NCI-H1048 (cell line): ENCODE data around the gene CCDC9.
A peak's percentile ranks its signal among the peaks of the same experiment; 100 is the strongest.
"Not testable (repeated sequence)": the region's sequence is repeated elsewhere in the genome, so short reads cannot be mapped to it uniquely, and the experiment has no call there.

Experiments
- DNase-seq: peaks from one replicate; lab custom pipeline; 2025; lab: John Stamatoyannopoulos, UW

The CCDC9 gene

DNA sequence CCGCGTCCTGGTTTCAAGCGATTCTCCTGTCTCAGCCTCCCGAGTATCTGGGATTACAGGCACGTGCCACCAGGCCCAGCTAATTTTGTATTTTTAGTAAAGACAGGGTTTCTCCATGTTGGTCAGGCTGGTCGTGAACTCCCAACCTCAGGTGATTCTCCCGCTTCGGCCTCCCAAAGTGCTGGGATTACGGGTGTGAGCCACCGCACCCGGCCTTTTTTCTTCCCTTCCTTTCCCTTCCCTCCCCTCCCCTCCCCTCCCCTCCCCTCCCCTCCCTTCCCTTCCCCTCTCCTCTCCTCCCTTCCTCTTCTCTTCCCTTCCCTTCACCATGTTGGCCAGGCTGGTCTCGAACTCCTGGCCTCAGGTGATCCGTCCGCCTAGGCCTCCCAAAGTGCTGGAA is 44.5 kb downstream of the CCDC9 start:
- not testable (repeated sequence) for DNase-seq

DNA sequence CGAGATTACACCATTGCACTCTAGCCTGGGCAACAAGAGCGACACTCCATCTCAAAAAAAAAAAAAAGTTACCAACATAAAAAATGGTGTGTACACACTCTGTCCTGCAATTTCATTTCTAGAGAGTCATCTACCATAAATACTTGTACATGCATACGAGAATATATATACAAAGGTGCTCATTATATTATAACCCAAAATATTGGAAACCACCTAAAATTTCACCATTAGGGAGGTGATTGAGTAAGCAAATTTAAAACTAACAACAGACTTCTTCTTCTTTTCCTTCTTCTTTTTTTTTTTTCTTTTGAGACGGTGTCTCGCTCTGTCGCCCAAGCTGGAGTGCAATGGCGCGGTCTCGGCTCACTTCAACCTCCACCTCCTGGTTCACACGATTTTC is 45.9 kb downstream of the CCDC9 start:
- no peak for DNase-seq

DNA sequence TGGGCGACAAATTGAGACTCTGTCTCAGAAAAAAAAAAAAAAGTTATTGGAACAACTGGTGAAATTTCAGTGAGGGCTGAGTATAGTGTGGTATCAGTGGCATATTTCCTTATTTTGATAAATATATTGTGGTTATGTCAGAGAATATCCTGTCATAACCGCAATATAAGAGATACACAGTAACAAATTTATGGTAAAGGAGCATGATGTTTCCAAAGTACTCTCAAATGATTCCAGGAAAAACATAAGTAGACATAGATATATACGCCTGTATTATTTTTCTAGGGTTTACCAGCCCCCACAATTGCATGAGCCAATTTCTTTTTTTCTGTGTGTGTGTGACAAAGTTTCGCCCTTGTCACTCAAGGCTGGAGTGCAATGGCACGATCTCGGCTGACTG is 47.6 kb downstream of the CCDC9 start:
- no peak for DNase-seq

DNA sequence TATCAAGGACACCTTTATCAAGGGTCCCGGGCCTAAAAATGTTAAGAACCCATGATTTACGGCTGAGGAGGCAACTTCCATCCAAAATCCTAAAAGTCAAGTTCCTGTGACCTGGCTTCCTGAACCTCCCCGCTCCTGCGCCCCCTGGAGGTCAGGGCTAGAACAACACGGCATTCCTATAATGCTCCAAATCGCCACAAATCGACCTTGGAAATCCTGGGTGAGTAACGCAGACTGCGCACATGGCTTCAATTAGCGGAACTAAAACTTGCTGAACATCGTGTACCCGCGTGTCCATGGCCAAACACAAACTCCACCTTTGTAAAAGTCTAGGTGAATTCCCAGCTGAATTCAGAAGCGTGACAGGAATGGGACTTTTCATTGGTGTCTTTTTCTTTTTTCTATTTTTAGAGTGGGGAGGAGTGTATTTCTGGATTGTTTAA is 49.0 kb downstream of the CCDC9 start:
- DNase-seq = peak; percentile 39

DNA sequence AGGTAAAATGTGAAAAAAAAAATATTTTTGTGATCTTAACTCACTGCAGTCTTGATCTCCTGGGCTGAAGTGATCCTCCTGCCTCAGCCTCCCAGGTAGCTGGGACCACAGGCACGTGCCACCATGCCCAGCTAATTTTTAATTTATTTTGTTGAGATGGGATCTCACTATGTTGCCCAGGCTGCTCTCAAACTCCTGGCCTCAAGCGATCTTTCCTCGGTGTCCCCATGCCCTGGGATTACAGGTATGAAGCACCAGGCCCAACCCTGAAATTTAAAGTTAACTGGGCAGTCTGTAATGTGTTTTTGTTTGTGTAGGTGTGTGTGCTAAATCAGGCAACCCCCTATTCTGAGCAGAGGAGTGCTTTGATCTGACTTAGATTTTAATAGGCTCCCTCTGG is 50.0 kb downstream of the CCDC9 start:
- DNase-seq = no peak

DNA sequence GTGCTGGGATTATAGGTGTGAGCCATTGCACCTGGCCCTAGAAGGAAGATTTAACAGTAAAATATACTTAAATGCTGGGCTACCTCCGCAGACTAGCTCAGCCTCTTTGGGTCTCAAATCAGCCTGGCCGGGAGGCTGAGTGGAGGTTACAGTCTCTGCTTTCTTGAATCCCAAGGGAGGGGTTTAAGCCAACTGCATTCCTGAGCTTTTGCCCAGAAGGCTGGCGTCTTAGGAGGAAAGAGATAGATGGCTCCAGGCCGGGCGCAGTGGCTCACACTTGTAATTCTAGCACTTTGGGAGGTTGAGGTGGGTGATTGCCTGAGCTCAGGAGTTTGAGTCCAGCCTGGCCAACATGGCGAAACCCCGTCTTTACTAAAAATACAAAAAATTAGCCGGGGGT is 52.7 kb downstream of the CCDC9 start:
- no peak for DNase-seq

DNA sequence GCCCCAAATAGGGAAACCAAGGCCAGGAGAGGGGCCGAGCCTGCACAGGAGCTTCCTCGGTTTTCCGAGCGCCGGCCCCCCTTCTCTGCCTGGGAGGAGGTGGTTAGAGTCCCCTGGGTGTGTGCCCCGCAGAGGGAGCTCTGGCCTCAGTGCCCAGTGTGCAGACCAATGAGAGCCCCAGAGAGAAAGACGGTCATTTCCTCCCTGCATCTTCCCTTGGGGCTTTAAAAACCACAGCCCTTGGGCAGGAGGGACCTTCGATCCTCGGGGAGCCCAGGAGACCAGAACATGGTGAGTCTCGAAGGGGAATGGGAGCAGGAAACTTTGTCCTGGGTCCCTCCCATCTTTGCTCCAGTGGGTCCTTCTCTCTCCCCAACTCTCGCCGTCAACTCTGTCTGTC is 53.3 kb downstream of the CCDC9 start, which contains the start of gene C5AR1:
Gene C5AR1, plus strand, starts transcription at position 254 of the 400 bp plus-strand sequence. Its CDS starts 35 bp downstream, at position 289.
- DNase-seq = no peak

DNA sequence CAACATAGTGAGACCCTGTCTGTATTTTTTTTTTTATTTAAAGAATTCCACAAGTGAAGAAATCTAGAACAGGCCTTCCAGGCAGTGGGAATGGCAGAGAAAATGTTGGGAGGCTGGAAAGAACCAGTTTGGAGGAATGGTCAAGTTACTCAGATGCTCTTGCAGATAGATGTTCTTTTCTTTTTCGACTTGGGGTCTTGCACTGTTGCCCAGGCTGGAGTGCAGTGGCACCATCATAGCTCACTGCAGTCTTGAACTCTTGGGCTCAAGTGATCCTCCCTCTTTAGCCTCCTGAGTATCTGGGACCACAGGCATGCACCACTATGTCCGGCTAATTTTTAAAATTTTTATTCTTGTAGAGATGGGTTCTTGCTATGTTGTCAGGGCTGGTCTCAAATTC is 54.0 kb downstream of the CCDC9 start:
- DNase-seq = no peak

DNA sequence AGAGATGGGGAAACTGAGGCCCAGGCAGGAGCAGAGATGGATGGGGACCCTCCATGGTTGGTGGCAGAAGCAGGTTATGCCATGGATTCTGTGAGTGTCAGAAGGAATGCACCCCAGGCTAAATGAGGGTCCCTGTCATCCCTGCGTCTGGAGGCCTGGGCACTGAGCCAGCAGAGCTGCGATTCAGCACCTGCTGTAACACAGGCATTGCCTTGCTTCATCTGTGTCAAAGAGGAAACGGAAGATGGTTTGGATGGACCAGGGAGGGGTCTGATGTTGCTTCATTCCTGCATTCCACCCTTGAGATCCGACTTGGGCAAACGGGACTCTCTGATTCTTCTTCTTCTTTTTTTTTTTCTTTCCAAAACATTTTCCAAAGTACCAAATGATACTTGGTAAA is 54.5 kb downstream of the CCDC9 start:
- DNase-seq = no peak

DNA sequence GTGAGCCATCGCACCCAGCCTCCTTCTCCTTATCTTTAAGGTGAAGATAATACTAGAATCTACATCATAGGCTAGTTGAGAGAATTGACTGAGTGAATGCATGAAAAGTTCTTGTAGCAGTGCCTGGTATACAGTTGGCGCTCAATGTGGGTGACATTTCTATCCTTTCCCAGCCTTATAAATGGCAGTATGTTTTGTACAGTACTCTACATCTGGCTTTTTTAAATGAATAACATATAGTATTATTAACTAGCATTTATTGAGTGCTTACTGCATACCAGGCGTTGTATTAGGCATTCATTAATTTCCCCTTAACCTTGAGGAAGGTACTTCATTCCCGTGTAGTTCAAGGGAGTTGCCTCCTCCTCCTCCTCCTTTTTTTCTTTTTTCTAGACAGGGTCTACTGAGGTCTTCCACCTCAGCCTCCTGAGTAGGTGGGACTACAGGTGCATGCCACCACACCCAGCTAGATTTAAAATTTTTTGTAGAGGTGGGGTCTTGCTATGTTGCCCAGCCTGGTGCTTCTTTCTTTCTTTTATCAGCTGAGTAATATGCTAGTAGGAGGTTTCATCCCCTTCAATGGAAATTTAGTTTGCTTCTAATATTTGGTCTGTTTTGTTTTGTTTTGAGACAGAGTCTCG is 56.2 kb downstream of the CCDC9 start:
- no peak for DNase-seq

DNA sequence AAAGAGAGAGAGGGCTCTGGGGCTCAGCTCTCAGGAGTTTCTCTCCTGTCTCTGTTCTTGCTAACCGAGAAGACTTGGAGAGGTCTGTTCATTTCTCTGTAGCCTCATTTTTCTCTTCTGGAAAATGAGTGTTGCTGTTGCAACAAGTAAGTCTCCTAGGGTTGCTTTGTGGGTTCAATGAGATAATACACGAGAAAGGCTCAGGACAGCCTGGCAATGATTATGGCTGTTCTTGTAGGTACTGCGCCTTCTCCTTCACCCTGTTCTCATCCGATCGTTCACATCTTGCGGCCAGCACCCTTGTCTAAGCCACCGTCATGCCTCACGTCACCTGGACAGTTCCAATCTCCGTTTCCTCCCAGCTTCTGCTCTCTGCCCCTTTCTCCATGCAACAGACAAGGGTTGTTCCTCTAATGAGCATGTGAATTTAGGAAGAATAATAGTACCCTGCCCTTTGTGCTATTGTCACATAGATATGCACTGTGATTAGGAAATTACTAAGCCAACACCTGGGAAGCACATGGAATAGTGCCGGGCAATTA is 57.5 kb downstream of the CCDC9 start:
- no peak for DNase-seq

DNA sequence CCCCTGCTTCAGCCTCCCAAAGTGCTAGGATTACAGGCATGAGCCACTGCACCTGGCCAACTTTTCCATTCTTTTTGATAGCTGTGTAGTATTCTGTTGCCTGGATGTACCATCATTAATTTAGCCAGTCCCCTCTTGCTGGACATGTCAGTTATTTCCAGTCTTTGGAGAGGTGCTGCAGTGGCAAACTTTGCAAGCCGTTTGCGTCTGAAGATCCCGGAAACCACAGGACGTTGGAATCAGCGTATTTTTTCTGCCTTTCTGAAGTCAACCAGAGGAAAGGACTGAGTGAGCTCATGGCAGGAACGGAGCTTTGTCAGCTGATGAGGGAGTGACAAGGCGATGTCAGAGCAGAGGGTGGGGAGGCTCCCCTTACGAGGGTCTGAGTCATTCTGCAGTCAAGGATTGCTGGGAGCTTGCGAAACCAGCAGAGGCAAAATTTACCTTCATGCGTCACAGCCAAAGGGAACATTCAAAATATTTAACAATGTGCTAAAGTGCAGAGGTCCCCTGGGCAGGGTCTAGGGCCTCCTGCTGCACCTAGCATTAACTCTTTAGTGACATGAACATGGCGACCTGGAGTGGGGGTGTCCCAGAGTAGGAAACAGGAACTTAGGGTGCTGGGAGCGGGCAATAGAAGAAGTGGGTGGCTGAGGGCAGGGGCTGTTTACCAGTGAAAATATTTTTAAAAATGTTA is 58.9 kb downstream of the CCDC9 start:
- DNase-seq = no peak

DNA sequence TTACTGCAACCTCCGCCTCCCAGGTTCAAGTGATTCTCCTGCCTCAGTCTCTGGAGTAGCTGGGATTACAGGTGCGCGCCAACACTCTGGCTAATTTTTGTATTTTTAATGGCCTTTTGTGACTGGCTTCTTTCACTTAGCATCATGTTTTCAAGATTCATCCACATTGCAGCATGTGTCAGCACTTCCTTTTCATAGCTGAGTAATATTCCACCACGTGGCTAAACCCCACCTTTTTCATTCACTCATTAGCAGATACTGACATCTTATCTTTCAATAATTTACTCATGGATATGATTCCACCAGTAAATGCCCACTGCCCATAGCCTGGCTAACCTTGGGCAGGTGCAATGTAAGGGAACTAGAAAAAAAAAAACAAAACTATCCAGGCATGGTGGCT is 60.2 kb downstream of the CCDC9 start:
- no peak for DNase-seq

DNA sequence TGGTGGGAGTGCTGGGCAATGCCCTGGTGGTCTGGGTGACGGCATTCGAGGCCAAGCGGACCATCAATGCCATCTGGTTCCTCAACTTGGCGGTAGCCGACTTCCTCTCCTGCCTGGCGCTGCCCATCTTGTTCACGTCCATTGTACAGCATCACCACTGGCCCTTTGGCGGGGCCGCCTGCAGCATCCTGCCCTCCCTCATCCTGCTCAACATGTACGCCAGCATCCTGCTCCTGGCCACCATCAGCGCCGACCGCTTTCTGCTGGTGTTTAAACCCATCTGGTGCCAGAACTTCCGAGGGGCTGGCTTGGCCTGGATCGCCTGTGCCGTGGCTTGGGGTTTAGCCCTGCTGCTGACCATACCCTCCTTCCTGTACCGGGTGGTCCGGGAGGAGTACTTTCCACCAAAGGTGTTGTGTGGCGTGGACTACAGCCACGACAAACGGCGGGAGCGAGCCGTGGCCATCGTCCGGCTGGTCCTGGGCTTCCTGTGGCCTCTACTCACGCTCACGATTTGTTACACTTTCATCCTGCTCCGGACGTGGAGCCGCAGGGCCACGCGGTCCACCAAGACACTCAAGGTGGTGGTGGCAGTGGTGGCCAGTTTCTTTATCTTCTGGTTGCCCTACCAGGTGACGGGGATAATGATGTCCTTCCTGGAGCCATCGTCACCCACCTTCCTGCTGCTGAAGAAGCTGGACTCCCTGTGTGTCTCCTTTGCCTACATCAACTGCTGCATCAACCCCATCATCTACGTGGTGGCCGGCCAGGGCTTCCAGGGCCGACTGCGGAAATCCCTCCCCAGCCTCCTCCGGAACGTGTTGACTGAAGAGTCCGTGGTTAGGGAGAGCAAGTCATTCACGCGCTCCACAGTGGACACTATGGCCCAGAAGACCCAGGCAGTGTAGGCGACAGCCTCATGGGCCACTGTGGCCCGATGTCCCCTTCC is 63.9 kb downstream of the CCDC9 start:
- no peak for DNase-seq
